GM18519 (cell line): ENCODE results near the gene EXOC3.

ENCODE experiments used
- ATAC-seq: cut with Tn5 transposase; IDR thresholded peaks from one replicate; pipeline ENCODE4 v1.9.1; 2021; ENCODE audit warnings: mild to moderate bottlenecking, moderate library complexity; ENCODE audit not compliant: unreplicated experiment, low FRiP score

EXOC3 gene

DNA sequence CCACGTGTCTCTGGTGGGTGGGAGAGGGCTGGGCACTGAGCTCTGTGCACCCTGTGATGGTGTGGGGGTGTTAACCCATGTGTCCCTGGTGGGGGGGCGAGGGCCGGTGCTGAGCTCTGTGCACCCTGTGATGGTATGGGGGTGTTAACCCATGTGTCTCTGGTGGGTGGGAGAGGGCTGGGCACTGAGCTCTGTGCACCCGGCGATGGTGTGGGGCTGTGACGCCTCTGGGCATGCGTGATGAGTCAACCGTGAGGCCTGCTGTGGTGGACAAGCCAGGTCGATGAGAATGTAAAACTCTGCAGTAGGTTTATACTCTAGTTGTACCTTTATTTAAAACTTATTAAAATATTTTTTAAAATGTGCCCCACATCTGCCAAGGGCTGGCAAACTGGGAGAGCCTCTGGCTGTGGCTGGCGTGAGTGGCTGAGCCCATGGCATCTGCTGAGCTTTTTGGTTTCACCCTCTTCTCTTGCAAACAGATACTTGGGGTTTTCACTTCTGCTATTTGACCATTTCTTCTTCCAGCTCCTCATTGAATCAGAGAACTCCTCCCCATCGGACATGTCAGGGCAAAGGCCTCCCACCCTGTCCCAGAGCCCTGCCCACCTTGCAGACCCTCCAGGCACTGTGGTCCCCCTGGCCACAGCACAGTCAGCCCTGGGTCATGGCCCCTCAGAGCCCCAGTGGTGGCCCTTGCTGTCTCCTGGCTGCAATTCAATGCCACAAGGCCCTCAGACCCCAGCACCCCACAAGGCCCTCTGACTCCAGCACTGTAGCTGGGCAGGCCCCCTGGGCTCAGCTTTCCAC is 18.5 kb upstream of the EXOC3 start:
- ATAC-seq, result peak; percentile 75

- no peak for ATAC-seq
Measured at GRCh38 chr5:425714-426113, 17.3 kb upstream of the EXOC3 start.

GRCh38 chr5:426392-426976 is 16.5 kb upstream of the EXOC3 start:
- ATAC-seq, result no peak

DNA sequence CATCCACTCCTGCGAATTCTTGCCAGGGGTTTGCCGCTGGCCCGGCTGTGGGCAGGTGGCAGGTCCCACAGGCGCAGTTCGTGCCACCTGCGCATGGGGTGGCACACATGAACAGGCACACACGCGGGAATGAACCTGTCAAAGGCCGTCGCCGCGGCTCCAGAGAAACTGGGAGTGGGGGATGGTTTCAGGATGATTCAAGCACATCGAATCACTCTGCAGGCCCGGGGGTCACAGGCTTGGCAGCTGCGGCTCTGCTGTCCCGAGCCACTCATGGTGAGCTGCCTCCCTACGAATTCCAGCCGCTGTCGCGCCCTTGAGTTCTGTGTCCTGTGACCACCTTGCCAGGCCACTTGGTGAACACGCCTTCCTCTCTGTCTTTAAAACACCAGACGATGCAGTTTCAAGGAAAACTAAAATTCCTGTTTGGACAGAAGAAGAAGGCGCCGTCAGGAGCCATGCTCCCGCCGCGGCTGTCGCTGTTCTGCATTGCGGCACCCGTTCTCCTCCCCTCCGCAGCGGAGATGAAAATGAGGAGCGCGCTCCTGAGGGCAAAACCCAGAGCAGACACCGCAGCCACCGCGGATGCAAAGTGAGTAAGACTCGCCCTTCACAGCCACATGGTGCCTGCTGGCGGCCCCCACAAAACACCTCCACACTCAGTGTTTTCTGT is 15.4 kb upstream of the EXOC3 start:
- no peak for ATAC-seq

DNA sequence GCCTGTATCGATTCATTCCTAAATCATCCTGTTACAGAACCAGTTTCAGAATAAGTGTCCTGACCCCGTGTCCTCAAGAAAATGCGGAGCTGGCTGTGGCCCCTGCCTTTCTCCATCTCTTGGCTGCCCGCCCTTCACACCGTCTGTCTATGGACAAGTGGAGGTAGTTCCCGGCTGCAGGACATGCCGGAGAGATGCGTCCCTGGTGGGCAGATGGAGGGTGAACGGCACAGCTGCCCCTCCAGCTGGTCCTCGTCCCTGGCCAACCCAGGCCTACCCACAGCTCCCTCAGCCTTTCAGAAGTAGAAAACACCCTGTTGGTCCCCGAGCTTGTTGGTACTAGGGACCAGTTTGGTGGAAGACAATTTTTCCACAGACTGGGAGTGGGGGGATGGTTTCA is 14.8 kb upstream of the EXOC3 start:
- ATAC-seq, result no peak

DNA sequence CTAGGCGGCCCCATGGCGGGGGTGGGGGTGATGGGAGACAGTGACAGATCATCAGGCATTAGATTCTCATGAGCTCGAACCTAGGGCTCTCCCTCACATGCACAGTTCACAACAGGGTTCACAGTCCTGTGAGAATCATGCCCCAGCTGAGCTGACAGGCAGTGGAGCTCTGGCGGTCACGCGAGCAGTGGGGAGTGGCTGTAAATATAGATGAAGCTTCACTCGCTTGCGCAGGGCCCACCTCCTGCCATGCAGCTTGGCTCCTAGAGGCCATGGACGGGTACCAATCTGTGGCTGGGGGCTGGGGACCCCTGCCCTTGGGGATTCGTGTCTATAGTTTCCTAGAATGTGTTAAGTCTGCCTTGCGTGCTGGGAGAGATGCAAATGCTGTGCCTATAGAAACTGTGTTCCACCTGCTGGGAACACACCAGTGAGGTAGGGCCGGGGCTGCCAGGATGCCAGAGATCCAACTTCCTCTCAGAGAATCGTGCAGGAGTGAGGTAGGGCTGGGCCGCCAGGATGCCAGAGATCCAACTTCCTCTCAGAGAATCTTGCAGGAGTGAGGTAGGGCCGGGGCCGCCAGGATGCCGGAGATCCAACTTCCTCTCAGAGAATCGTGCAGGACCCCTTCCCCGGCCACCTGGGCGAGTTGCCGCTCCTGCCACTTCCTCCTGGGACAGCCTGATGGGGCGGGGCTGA is 14.1 kb upstream of the EXOC3 start:
- ATAC-seq, result no peak

- no peak for ATAC-seq
Measured at GRCh38 chr5:429453-430188, 13.4 kb upstream of the EXOC3 start.

- no peak for ATAC-seq
Measured at GRCh38 chr5:430214-430925, 12.6 kb upstream of the EXOC3 start.

DNA sequence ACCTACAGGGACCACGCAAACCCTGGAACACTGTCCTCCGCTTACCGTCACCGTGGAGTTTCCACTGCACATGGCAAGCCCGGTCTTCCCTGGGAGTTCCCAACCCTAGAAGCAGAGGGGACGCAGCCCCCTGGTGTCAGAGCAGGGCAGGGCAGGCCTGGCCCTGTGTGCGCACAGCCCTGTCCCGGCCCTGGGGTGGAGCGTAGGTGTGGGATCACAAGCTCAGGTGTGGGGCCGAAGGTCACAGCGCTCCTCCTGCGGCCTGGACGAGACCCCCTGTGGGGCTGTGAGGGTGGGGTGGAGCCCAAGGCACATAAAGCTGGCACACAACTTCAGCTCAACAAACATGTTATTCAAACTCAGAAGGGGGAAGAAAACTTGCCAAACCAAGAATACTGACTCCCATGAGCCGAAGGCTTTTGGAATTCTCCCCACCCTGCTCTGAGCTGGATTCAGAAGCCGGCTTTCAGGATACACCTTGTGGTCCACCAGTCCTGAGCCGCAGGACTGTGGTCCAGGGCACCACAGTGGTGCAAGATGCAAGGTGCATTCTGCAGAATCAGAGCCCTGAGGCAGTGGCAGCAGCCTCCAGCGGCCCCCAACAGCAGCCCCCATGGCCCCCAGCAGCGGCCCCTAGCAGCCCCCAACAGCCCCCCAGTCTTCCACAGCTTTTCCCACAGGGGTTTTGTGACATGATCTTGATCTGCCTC is 11.8 kb upstream of the EXOC3 start:
- ATAC-seq, result peak; percentile 42

DNA sequence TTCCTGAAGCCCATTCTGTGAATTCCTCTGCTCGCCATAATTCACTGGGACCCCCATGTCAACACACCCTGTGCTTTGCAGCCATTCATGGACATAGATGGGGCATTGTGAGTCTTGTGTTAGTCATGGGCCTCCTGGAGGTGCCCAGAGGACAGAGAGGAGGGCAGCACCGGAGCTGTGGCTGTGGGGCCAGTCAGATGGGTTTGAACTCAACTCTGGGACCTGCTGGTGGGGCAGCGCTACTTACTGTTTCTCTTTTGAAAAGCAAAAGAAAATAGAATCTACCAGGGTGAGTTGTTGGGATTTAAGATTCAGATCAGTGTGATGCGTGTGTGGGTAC is 11.3 kb upstream of the EXOC3 start:
- no peak for ATAC-seq

DNA sequence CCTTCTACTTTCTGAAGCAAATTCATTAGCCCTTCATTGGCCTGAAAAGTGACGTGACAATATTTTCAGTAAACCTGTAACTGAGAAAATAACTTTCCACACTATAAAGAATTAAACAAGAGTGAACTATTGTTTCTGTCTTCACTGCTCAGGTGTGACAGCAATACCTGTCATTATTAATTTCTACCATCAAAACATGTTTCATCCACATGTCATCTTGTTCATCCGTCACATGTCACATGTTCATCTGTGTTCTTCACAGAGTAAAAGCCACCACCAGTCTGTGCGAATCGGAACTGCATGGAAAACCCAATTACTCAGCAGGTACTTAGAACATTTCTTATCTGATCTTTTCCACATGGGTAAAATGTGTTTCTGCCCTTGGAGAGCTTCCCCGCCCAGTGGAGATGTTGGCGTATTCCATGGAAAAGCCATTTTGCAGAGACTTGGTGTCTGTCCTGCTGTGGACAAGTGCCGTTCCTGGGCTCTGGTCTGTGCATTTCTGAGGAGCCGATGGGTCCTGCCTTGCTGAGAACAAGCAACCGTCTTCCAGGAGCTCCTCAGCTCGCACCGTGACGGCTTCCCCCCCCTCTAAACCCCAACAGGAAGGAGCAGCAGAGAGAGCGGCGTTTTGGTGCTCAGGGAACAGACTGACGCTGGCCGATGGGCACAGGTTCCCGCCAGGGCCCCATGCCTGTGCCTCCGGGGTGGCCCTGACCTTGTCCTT is 10.6 kb upstream of the EXOC3 start:
- no peak for ATAC-seq

DNA sequence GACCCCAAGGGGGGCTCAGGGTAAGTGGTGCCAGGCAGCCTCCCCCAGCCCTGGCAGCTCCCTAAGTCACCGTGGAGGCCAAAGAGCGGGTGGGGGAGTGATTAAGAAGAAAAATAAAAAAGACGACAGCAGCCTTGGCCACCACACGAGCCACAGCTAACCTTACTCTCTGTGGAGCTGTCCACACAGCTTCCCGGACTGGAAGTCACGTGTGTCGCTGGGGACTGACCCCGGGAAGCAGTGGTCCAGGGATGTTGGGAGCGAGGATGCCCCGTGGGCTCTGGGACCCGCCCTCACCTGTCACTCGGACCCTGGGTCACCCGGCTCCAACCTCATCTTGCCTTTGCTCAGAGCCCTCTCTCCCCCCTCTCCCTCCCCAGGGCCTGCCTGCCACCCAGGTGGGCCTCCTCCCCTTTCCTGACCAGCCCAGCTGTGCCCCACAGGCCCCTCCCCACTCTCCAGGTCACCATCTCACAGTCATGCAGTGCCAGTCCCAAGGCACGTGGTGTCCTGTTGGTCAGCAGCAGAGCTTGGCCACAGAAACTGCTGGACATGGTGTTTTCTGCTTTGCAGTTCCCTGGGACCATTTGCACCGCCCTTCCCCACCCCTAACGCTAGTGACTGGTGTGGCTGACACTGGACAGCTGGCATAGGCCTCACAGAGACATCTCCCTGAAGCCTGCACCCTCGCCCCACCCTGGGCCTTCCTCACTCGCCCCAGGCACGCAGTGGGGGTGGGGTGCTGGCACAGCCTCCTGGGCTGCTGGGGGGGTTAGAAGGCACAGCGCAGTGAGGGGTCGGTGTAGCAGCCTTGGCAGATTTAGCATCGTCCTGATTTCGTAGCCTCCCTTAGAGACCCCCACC is 9.8 kb upstream of the EXOC3 start:
- ATAC-seq, result no peak

DNA sequence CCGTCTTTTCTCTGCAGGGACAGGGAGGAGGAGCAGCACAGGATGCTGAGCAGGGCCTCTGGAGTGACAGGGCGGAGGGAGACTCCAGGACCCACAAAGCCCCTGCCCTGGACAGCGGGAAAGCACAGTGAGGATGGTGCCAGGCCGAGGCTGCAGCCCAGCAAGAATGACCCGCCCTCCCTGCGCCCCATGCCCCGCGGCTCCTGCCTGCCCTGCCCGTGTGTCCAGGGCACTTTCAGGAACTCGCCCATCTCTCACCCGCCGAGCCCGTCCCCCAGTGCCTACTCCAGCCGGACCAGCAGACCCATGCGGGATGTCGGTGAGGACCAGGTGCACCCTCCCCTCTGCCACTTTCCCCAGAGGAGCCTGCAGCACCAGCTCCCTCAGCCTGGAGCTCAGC is 9.1 kb upstream of the EXOC3 start:
- no peak for ATAC-seq

DNA sequence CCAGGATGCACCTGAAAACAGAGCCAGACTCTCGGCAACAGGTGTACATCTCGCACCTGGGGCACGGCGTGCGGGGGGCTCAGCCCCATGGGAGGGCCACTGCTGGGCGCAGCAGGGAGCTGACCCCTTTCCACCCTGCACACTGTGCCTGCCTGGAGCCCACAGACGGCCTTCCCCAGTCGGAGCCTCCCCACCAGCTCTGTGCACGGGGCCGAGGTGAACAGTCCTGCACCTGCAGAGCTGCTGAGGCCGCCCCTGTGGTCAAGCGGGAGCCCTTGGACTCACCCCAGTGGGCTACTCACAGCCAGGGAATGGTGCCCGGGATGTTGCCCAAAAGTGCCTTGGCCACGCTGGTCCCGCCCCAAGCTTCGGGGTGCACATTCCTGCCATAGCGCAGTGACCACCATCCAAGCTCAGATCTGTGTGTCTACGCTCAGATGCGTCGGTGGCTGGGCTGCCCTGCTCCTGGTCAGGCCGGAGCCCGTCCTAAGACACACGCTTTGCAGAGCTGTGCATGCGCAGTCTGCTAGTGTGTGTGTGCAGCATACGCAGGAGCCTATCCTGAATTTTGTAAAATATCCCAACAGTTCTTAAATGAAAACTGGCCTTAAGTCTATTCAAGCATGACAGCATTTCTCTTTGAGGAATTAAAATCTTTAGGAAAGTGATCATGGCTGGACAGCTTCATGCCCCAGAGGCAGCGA is 8.4 kb upstream of the EXOC3 start:
- no peak for ATAC-seq

DNA sequence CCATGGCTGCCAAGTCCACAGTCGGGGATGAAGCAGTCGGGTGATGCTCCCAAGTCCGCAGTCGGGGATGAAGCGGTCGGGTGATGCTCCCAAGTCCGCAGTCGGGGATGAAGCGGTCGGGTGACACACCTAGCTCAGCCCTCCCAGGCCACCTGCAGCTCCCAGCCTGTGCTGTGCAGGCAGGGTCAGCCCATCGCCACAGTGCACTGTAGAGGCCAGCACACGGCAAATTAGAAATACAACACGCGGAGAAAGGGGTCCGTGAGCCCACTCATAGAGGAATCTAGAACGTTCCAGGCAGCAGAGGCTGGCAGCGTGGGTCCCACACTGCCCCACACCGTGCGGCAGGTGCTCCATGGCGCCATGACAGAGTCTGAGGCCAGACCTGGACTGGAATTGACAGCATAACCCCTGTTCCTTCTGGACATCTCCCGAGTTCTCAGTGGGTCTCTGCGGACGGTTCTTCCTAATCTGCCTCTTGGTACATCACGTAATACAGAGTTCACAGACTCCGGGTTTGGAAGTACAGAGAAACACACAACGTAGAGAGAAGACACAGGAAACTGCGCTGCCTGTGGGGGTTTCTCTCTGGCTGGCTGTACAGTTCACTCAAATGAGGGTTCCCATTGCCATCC is 7.7 kb upstream of the EXOC3 start:
- ATAC-seq, result no peak

GRCh38 chr5:435961-436640 is 6.9 kb upstream of the EXOC3 start:
- no peak for ATAC-seq
